Measurements from ENCODE around the gene LGI4.

GRCh38 chr19:35130761-35131720, 3.8 kb downstream of the LGI4 start:
- TF ChIP-seq CTCF (IDR thresholded peaks at IDR 0.05; ENCODE audit: low read depth, low read length, poor library complexity, severe bottlenecking) (no peak), EZH2phosphoT487 (IDR thresholded peaks at IDR 0.05; ENCODE audit: borderline replicate concordance, low read length) (no peak)

Data from DOHH2 (cell line).